K562 (cell line): ENCODE data around the gene FDPS. TPM values are rescaled to one million over a fixed set of nuclear protein-coding genes. Genes with fewer than 3 reads are reported as not detected.

Experiments
- ELF2 ChIP-seq: fragments of 250-450 bp; sonication (Bioruptor Pico); IDR thresholded peaks from 2 replicates; pipeline ENCODE4 v1.5.0; 2021; ENCODE audit warnings: mild to moderate bottlenecking
- KDM1A ChIP-seq, 2 experiments: fragments of 450-650 bp; IDR thresholded peaks; 2 replicates each; pipeline ENCODE4 v1.6.1; 2016; ENCODE audit warnings: mild to moderate bottlenecking in 2 of 2
- MGA ChIP-seq: fragments of 450-650 bp; IDR thresholded peaks from 2 replicates; pipeline ENCODE4 v1.6.1; 2016; ENCODE audit warnings: mild to moderate bottlenecking, moderate library complexity
- PRDM10 ChIP-seq: fragments of 450-650 bp; IDR thresholded peaks from 2 replicates; pipeline ENCODE4 v1.6.1; 2018; ENCODE audit not compliant: partially characterized antibody
- RAD21 ChIP-seq, 2 experiments: fragments of 250-450 bp in 1 of 2; fragments of 450-650 bp in 1 of 2; sonication (Bioruptor Pico) in 1 of 2; formaldehyde crosslinking in 1 of 2; IDR thresholded peaks in 1 of 2; conservative IDR thresholded peaks in 1 of 2; 2 replicates each; pipeline versions ENCODE4 v1.4.0 to v1.8.0; 2020 to 2022; ENCODE audit warnings: mild to moderate bottlenecking in 2 of 2, moderate library complexity in 1 of 2
- SMARCB1 ChIP-seq: IDR thresholded peaks from 2 replicates; pipeline ENCODE4 v1.6.1; 2011; ENCODE audit warnings: improper control_type of control experiment, low read depth; ENCODE audit not compliant: insufficient read length
- ZC3H4 ChIP-seq: sonication (generic); formaldehyde crosslinking; IDR thresholded peaks from 2 replicates; pipeline ENCODE4 v1.9.0; 2021; ENCODE audit warnings: missing genetic modification reagents, borderline replicate concordance
- ZNF280B ChIP-seq: fragments of 250-450 bp; sonication (Bioruptor Pico); IDR thresholded peaks from 2 replicates; pipeline ENCODE4 v1.5.1; 2021; ENCODE audit warnings: mild to moderate bottlenecking
- polyA plus RNA-seq, 8 experiments: library from polyadenylated mRNA; depleted of rRNA in 4 of 8; stranded (reverse) in 5 of 8; unstranded in 3 of 8; fragments of >200 nt; fragmentation: Nextera tagmentation in 2 of 8; fragmentation: Illumina TruSeq in 1 of 8; extraction: Ambion mirVana in 2 of 8; extraction: Trizol in 1 of 8; gene quantifications; 2 replicates each; pipeline versions ENCODE4 v1.2.1 to v1.2.3, GENCODE V29; 2011 to 2014; ENCODE audit warnings: inconsistent platforms in 1 of 8, missing spikeins in 1 of 8
- total RNA-seq, 7 experiments: library from RNA; depleted of rRNA in 6 of 7; stranded (reverse); fragments of >200 nt in 6 of 7; fragmentation: Illumina TruSeq in 2 of 7; extraction: Trizol in 2 of 7; gene quantifications; 2 replicates each; pipeline versions ENCODE4 v1.2.1 to v1.2.3, GENCODE V29; 2011 to 2021; ENCODE audit warnings: low replicate concordance in 1 of 7

Gene FDPS
- total and polyA plus RNA-seq, 9 of the 15 experiments (the other 6 are each of a cell fraction or from before 2014, with no cell fraction given), result 247 to 884 (median 360) TPM

GRCh38 chr1:155261852-155262673 lies 46.6 kb upstream of the FDPS start, which contains the start of gene SCAMP3 (continued):
- TF ChIP-seq MGA (no peak; the same call in 1 of the 2 replicates), KDM1A (IDR thresholded peaks at IDR 0.05) (no peak), PRDM10 (peak; percentile 88), ZC3H4 (CRISPR knock-in tag) (no peak), SMARCB1 (no peak), RAD21 (CRISPR knock-in tag; conservative IDR thresholded peaks at IDR 0.05 in 1 of 2, IDR thresholded peaks at IDR 0.05 in 1 of 2) (peak in 1 of 2 experiments; percentile 30; a peak in 2 of 4 replicates), ELF2 (CRISPR knock-in tag) (peak; percentile 93), ZNF280B (CRISPR knock-in tag) (peak; percentile 81; the same call in 1 of the 2 replicates)
